Stimulated activated CD4-positive, alpha-beta T cell treated with anti-CD3 and anti-CD28 coated beads, Interleukin-12 subunit alpha, Interleukin-12 subunit beta, amount 100 ng/mL, for 48 hours (primary cell): ENCODE measurements around the gene ALOX15.
"Not testable (repeated sequence)": the region's sequence is repeated elsewhere in the genome, so short reads cannot be mapped to it uniquely, and the experiment has no call there.

Experiments used
- DNase-seq, 3 donors: peaks; one replicate each; pipeline ENCODE4 v3.0.0-alpha.2; 2020; ENCODE audit warnings: low read depth in 2 of 3, low spot score in 1 of 3

The ALOX15 gene

GRCh38 chr17:4594931-4595684 is 46.4 kb downstream of the ALOX15 start:
- peak in 2 of 3 donors; percentile 10 to 29 for DNase-seq

- DNase-seq = no peak
Observed at GRCh38 chr17:4594406-4594805, 47.1 kb downstream of the ALOX15 start.

GRCh38 chr17:4593021-4593421 is 48.5 kb downstream of the ALOX15 start:
- no peak for DNase-seq

GRCh38 chr17:4592240-4593005 is 49.1 kb downstream of the ALOX15 start:
- no peak for DNase-seq

GRCh38 chr17:4591529-4591928 is 49.9 kb downstream of the ALOX15 start:
- DNase-seq = no peak

- DNase-seq = no peak
Observed at GRCh38 chr17:4590981-4591453, 50.5 kb downstream of the ALOX15 start.

GRCh38 chr17:4590042-4590441 is 51.4 kb downstream of the ALOX15 start:
- not testable (repeated sequence) for DNase-seq

- DNase-seq = no peak
Observed at GRCh38 chr17:4588898-4589625, 52.4 kb downstream of the ALOX15 start.

- DNase-seq = no peak
Observed at GRCh38 chr17:4588391-4588790, 53.1 kb downstream of the ALOX15 start.

- DNase-seq = no peak
Observed at GRCh38 chr17:4587803-4588202, 53.7 kb downstream of the ALOX15 start.

- no peak for DNase-seq
Observed at GRCh38 chr17:4587195-4587594, 54.3 kb downstream of the ALOX15 start.

- DNase-seq = no peak
Observed at GRCh38 chr17:4586043-4586442, 55.4 kb downstream of the ALOX15 start.

- no peak for DNase-seq
Observed at GRCh38 chr17:4585638-4585994, 55.9 kb downstream of the ALOX15 start.

GRCh38 chr17:4584917-4585637 is 56.4 kb downstream of the ALOX15 start:
- DNase-seq = no peak

GRCh38 chr17:4584101-4584916 is 57.2 kb downstream of the ALOX15 start, which contains the start of gene SMTNL2:
Gene SMTNL2 (plus strand): TSS chr17:4584529. CDS start chr17:4584606, 77 bp downstream.
- no peak for DNase-seq

GRCh38 chr17:4583782-4584100 is 57.7 kb downstream of the ALOX15 start:
- DNase-seq = no peak

GRCh38 chr17:4583206-4583605 is 58.3 kb downstream of the ALOX15 start:
- DNase-seq = no peak

- DNase-seq = no peak
Observed at GRCh38 chr17:4582691-4583090, 58.8 kb downstream of the ALOX15 start.

GRCh38 chr17:4582101-4582501 is 59.4 kb downstream of the ALOX15 start:
- no peak for DNase-seq
